SJSA1 (cell line): ENCODE data around the gene SDC3. TPM values are rescaled to one million over a fixed set of nuclear protein-coding genes. Genes with fewer than 3 reads are reported as not detected.
"Not testable (repeated sequence)": the region's sequence is repeated elsewhere in the genome, so short reads cannot be mapped to it uniquely, and the experiment has no call there.

Experiments
- DNase-seq, 2 experiments: peaks; one replicate each; pipeline ENCODE4 v3.0.0-alpha.2; 2015 to 2020; ENCODE audit warnings: low spot score in 2 of 2, low read depth in 1 of 2
- H3K27ac ChIP-seq: fragments of 250-450 bp; sonication (Bioruptor Pico); 2 replicates; pipeline ENCODE4 v1.5.1; 2020; ENCODE audit warnings: mild to moderate bottlenecking, moderate library complexity
- H3K27me3 ChIP-seq: fragments of 250-450 bp; sonication (Bioruptor Pico); replicated peaks from 2 replicates; pipeline ENCODE4 v1.5.1; 2020; ENCODE audit warnings: mild to moderate bottlenecking, moderate library complexity
- H3K36me3 ChIP-seq: fragments of 250-450 bp; sonication (Bioruptor Pico); 2 replicates; pipeline ENCODE4 v1.5.1; 2020; ENCODE audit warnings: mild to moderate bottlenecking
- H3K4me1 ChIP-seq: fragments of 250-450 bp; sonication (Bioruptor Pico); replicated peaks from 2 replicates; pipeline ENCODE4 v1.6.1; 2021; ENCODE audit warnings: mild to moderate bottlenecking
- H3K4me3 ChIP-seq: fragments of 250-450 bp; sonication (Bioruptor Pico); 2 replicates; pipeline ENCODE4 v1.5.1; 2020; ENCODE audit warnings: mild to moderate bottlenecking
- H3K9me3 ChIP-seq: fragments of 250-450 bp; sonication (Bioruptor Pico); replicated peaks from 2 replicates; pipeline ENCODE4 v1.5.1; 2020; ENCODE audit warnings: mild to moderate bottlenecking
- total RNA-seq: library from RNA; depleted of rRNA; stranded (reverse); fragments of >200 nt; shearing (Covaris generic); gene quantifications from 2 replicates; pipeline ENCODE4 v1.2.3, GENCODE V29; 2014

SDC3 gene
- total RNA-seq, 1 experiment from 2014 or later = 43.6 TPM

- no peak for DNase-seq
- no peak overlapping the region for H3K4me3 ChIP-seq
- H3K9me3 ChIP-seq = no peaks in the 10 kb centered on the region
- H3K4me1 ChIP-seq = peaks cover 9% of the 10 kb centered on the region
- peaks cover 40% of the 10 kb centered on the region for H3K36me3 ChIP-seq
- no peak overlapping the region for H3K27ac ChIP-seq
- no peaks in the 10 kb centered on the region for H3K27me3 ChIP-seq
These were observed 31.2 kb downstream of the SDC3 start for GRCh38 chr1:30877205-30877912.

GRCh38 chr1:30876451-30877204 lies 31.9 kb downstream of the SDC3 start:
- no peaks in the 10 kb centered on the region for H3K9me3 ChIP-seq
- no peak overlapping the region for H3K4me3 ChIP-seq
- H3K36me3 ChIP-seq = peaks cover 46% of the 10 kb centered on the region
- no peak for DNase-seq
- no peaks in the 10 kb centered on the region for H3K27me3 ChIP-seq
- no peak overlapping the region for H3K27ac ChIP-seq
- peaks cover 9% of the 10 kb centered on the region for H3K4me1 ChIP-seq

- H3K27ac ChIP-seq = no peak overlapping the region
- DNase-seq = no peak
These were observed 32.6 kb downstream of the SDC3 start for GRCh38 chr1:30875916-30876315.

GRCh38 chr1:30875197-30875596 lies 33.4 kb downstream of the SDC3 start:
- no peaks in the 10 kb centered on the region for H3K27me3 ChIP-seq
- no peak for DNase-seq
- no peak overlapping the region for H3K27ac ChIP-seq

More at GRCh38 chr1:30875916-30876315, 32.6 kb downstream of the SDC3 start:
- Histone ChIP-seq H3K36me3 (peaks cover 46% of the 10 kb centered on the region), H3K4me1 (peaks cover 9% of the 10 kb centered on the region), H3K9me3 (no peaks in the 10 kb centered on the region), H3K27me3 (no peaks in the 10 kb centered on the region), H3K4me3 (no peak overlapping the region)

GRCh38 chr1:30874176-30874575 lies 34.4 kb downstream of the SDC3 start:
- peaks cover 46% of the 10 kb centered on the region for H3K36me3 ChIP-seq
- H3K4me3 ChIP-seq = no peak overlapping the region
- H3K27me3 ChIP-seq = no peaks in the 10 kb centered on the region
- no peak for DNase-seq
- H3K27ac ChIP-seq = no peak overlapping the region
- no peaks in the 10 kb centered on the region for H3K9me3 ChIP-seq
- peaks cover 1% of the 10 kb centered on the region; the same call in 1 of the 2 replicates for H3K4me1 ChIP-seq

More at GRCh38 chr1:30875197-30875596, 33.4 kb downstream of the SDC3 start:
- Histone ChIP-seq H3K36me3 (peaks cover 46% of the 10 kb centered on the region), H3K4me3 (no peak overlapping the region), H3K9me3 (no peaks in the 10 kb centered on the region), H3K4me1 (peaks cover 9% of the 10 kb centered on the region)

- Histone ChIP-seq H3K4me3 (no peak overlapping the region), H3K9me3 (no peaks in the 10 kb centered on the region), H3K4me1 (no peaks in the 10 kb centered on the region), H3K27me3 (no peaks in the 10 kb centered on the region), H3K27ac (no peak overlapping the region), H3K36me3 (peaks cover 40% of the 10 kb centered on the region)
- DNase-seq = no peak
These were observed 35.7 kb downstream of the SDC3 start for GRCh38 chr1:30872948-30873263.

GRCh38 chr1:30872033-30872947 lies 36.3 kb downstream of the SDC3 start:
- H3K9me3 ChIP-seq = no peaks in the 10 kb centered on the region
- no peak overlapping the region for H3K27ac ChIP-seq
- no peak overlapping the region for H3K4me3 ChIP-seq
- H3K4me1 ChIP-seq = no peaks in the 10 kb centered on the region
- no peaks in the 10 kb centered on the region for H3K27me3 ChIP-seq
- DNase-seq = no peak
- H3K36me3 ChIP-seq = peaks cover 40% of the 10 kb centered on the region

- Histone ChIP-seq H3K36me3 (peaks cover 34% of the 10 kb centered on the region), H3K4me1 (no peaks in the 10 kb centered on the region), H3K27ac (no peak overlapping the region), H3K4me3 (no peak overlapping the region), H3K27me3 (no peaks in the 10 kb centered on the region), H3K9me3 (no peaks in the 10 kb centered on the region)
- DNase-seq = no peak
These were observed 37.2 kb downstream of the SDC3 start for GRCh38 chr1:30871276-30871871.

- H3K9me3 ChIP-seq = no peaks in the 10 kb centered on the region
- no peak overlapping the region for H3K27ac ChIP-seq
- no peak for DNase-seq
- no peaks in the 10 kb centered on the region for H3K4me1 ChIP-seq
- H3K27me3 ChIP-seq = no peaks in the 10 kb centered on the region
- H3K36me3 ChIP-seq = peaks cover 34% of the 10 kb centered on the region
- no peak overlapping the region for H3K4me3 ChIP-seq
These were observed 37.9 kb downstream of the SDC3 start for GRCh38 chr1:30870656-30871055.

- no peak overlapping the region for H3K27ac ChIP-seq
These were observed 38.5 kb downstream of the SDC3 start for GRCh38 chr1:30870035-30870434.

GRCh38 chr1:30868833-30869435 lies 39.6 kb downstream of the SDC3 start:
- Histone ChIP-seq H3K9me3 (no peaks in the 10 kb centered on the region), H3K27ac (no peak overlapping the region), H3K36me3 (peaks cover 20% of the 10 kb centered on the region), H3K4me3 (no peak overlapping the region), H3K4me1 (no peaks in the 10 kb centered on the region), H3K27me3 (no peaks in the 10 kb centered on the region)
- DNase-seq = no peak

More at GRCh38 chr1:30870035-30870434, 38.5 kb downstream of the SDC3 start:
- H3K27me3 ChIP-seq = no peaks in the 10 kb centered on the region
- H3K4me3 ChIP-seq = no peak overlapping the region
- H3K9me3 ChIP-seq = no peaks in the 10 kb centered on the region
- H3K4me1 ChIP-seq = no peaks in the 10 kb centered on the region
- DNase-seq = no peak
- peaks cover 31% of the 10 kb centered on the region for H3K36me3 ChIP-seq

GRCh38 chr1:30868057-30868456 lies 40.5 kb downstream of the SDC3 start:
- H3K27ac ChIP-seq, DNase-seq, H3K27me3 ChIP-seq, H3K9me3 ChIP-seq, H3K4me3 ChIP-seq, H3K4me1 ChIP-seq: not testable (repeated sequence)
- H3K36me3 ChIP-seq = peaks cover 13% of the 10 kb centered on the region

- Histone ChIP-seq H3K27me3 (no peaks in the 10 kb centered on the region), H3K4me1 (no peaks in the 10 kb centered on the region), H3K36me3 (peaks cover 8% of the 10 kb centered on the region), H3K9me3 (no peaks in the 10 kb centered on the region), H3K27ac (no peak overlapping the region), H3K4me3 (no peak overlapping the region)
- DNase-seq = no peak
These were observed 41.0 kb downstream of the SDC3 start for GRCh38 chr1:30867537-30867936.
